HG02943 (cell line): ENCODE data around the gene KAZN.

ENCODE experiments used
- ATAC-seq: cut with Tn5 transposase; IDR thresholded peaks from one replicate; pipeline ENCODE4 v1.9.1; 2021; ENCODE audit warnings: mild to moderate bottlenecking, low read depth, moderate library complexity; ENCODE audit not compliant: unreplicated experiment

The KAZN gene

DNA sequence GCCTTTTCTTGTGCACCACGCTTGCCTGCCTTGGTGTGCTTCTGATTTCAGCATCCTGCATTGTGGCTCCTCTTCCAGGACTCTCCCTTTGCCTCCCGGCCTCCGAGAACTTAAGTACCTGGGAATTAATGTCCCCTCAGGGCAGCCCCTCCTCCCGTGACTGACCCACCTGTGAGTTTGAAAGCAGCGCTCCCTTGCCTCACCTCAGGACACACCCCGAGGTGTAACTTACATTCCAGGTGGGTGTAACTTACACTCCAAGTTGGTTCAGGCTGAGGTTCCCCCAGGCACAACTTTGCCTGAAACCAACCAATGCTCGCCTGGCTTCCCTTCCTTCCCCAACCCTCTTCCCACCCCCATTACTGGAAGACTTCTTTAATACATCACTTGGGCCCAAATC lies 161.4 kb downstream of the KAZN start:
- no peak for ATAC-seq

- ATAC-seq, result no peak
These were observed 162.3 kb downstream of the KAZN start for GRCh38 chr1:14760780-14761179.

- no peak for ATAC-seq
These were observed 163.0 kb downstream of the KAZN start for GRCh38 chr1:14761291-14762153.

DNA sequence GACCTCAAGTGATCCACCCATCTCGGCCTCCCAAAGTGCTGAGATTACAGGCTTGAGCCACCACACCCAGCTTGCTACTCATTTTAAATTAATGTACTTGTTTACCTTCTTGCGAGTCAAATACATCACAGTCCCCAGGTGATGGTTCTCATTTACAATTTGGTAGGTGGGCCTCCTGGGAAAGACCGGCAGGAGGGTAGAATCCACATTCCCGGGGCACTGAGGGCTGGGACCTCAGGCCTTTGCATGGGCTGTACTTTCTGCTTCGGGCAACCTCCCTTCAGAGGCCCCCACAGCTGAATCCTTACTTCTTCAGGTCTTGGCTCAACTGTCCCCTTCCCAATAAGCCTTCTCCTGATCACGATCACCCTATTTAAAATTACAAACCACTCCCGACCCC lies 165.5 kb downstream of the KAZN start:
- no peak for ATAC-seq

GRCh38 chr1:14765773-14766172 lies 167.3 kb downstream of the KAZN start:
- no peak for ATAC-seq

GRCh38 chr1:14767075-14767474 lies 168.6 kb downstream of the KAZN start:
- no peak for ATAC-seq

DNA sequence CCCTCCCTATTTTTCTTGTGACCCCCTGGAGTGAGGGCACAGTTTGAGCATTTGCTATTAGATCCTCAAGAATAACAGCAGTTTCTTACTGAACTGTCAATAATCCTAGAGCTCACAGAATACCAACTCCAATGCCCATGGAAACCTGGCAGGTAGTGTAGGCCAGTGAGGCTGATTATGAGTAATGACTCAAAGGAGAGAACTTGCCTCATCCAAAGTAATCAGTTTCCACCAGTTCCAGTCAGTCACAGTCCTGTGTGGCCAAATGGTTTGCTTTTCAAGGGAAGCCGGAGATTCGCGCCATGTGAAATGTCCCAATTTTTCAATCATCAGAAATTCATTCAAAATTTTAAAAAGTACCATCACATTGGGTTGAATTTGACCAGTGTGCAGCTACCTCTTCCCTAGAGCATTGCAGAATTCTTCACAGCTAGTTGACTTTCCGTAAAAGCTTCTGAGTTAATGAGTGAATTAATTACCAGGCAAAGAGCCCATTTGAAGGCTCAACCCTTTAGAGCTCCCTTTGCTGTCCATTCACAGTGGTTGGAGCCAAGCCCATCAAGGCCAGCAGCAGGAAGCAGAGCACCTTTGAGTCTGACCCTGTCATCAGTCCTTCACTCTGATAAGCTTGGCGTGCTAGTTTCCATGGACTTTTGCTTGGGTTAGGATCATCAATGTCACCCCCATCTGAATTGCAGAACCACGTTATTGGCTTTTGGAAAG lies 170.3 kb downstream of the KAZN start:
- ATAC-seq, result no peak

DNA sequence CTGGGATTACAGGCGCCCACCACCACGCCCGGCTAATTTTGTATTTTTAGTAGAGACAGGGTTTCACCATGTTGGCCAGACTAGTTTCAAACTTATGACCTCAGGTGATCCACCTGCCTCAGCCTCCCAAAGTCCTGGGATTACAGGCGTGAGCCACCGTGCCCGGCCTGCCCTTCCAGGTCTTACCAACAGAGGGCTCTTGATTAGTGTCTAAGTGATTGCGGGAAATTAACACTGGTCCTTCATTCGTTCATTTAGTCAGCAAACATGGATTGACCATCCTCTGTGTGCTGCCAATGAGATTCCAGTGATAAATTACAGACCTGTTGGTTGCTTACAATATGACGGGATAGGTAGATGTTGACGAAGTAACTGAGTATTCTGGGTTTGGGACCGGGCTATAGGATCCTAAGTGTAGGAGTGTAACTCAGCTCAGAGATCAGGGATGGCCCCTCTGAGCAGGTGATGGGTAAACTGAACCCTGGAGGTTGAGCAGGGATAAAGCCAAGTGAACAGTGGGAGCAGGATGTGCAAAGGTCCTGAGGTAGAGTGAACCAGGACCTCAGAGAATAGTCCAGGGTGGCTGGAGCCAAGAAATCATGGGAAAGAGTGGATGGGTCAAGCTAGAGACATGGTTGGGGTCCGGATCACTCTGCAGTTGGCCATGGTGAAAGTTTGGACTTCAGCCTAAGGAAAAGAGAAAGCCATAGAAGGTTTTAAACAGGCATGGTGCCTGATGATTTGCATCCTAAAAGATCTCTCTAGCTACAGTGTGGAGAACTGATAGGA lies 171.2 kb downstream of the KAZN start:
- no peak for ATAC-seq

- ATAC-seq, result no peak
These were observed 175.0 kb downstream of the KAZN start for GRCh38 chr1:14773396-14774025.

DNA sequence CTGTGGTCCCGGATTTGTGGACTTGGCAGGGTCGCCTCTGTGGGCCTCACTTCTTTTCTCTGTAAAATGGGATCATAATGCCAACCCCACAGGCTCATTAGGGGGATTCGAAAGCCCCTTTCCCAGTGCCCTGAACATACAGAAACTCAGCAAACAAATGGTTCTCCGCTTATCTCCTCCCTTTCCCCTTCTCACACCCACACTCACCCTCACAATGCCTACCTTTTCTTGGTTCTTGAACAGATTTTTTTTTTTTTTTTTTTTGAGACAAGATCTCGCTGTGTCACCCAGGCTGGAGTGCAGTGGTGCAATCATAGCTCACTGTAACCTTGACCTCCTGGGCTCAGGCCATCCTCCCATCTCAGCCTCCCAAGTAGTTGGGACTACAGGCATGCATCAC lies 175.7 kb downstream of the KAZN start:
- ATAC-seq, result no peak

- no peak for ATAC-seq
These were observed 176.5 kb downstream of the KAZN start for GRCh38 chr1:14774988-14775387.

DNA sequence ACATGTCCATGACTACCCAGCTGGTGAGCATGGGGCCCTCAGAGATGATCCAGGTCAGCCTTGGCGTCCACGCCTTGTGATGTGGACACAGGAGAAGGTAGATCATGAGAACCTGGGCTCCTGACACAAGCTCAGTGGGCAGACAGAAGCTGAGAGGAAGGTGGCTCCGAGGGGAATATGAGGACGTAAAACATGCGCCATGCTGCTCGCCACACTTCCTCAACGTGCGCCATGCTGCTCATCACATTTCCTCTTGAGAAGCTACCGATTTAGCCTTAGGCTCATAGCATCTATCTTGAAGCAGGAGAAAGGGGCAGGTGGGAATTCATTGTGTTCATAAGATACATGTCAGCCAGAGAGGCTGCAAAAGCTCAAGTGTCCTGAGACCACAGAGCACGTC lies 176.9 kb downstream of the KAZN start:
- no peak for ATAC-seq

GRCh38 chr1:14777516-14778506 lies 179.3 kb downstream of the KAZN start:
- ATAC-seq, result no peak

DNA sequence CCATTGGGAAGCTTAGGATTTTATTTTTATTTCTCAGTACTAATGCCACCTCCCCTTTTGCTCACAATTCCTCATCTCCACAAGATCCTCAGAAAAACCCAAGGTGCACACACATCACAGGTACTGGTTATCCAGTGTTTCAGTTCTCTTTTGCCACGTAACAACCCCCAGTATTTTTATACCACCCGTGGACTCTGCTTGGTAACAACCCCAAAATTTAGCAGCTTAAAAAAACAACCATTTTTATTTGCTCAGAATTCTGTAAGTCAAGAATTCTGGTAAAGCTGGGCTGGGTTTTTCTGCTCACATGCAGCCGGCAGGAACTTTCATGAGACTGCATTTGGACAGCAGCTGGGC lies 180.0 kb downstream of the KAZN start:
- ATAC-seq, result no peak

DNA sequence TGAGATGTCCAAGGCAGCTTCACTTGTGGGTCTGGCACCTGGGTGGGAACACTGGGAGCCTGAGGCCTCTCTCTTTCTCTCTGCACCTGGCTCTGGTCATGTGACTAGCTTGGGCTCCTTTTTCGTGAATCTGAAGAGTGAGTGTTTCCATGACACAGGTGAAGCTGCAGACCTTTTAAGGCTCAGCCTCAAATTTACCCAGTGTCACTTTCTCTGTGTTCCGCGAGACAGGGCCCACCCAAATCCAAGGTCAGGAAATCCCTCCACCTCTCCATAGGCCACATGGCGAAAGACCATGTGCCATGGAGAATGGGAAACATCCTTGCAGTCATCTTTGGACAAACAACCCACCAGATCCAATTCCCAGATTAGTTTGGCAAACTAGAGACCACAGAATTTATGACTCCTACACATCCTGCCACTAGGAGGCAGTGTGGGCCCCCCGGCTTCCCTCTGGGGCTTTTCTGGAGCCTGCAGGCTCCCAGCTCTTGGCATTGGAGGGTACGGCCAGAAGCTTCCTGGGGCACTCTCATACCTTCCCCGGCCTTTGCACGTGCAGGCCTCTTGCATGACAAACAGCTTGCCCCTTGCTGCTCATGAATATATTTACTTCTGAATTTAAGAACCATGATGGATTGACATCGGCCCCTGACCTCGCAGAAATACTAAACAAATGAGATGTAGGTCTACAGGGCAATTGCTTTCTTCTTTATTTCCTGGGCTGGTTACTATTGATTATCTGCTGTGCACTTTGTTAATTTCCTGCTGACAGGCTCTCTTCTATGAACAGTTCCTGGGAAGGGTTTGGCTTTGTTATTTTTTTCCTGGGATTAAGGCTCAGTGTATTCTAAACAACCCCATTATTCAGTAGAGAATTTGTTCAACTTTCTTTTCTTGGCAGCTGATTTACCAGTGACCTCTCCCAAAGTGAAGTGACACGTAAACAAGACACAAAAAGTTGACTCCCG lies 180.7 kb downstream of the KAZN start:
- ATAC-seq, result no peak

DNA sequence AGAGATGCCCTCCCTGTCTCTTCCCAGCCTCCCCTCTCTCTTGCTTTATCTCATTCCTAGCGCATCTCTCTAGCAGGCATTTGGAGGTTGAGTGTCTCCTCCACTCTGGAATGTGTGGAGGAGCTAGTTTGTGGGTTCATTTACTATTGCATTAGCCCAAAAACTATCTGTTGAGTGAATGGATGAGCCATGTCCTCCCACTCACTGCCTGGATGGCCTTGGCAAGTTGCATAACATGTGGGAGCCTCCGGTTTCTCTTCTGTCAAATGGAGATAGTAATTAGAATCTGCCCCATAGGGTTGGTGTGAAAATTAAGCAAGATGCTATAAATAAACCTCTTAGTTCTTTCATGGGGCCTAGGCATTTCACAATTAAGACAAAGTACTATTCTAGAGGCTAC lies 181.8 kb downstream of the KAZN start:
- no peak for ATAC-seq

GRCh38 chr1:14781811-14782210 lies 183.3 kb downstream of the KAZN start:
- no peak for ATAC-seq

GRCh38 chr1:14782741-14783591 lies 184.5 kb downstream of the KAZN start:
- no peak for ATAC-seq
